Measurements from ENCODE around the gene PSMB11.

Gene PSMB11

DNA sequence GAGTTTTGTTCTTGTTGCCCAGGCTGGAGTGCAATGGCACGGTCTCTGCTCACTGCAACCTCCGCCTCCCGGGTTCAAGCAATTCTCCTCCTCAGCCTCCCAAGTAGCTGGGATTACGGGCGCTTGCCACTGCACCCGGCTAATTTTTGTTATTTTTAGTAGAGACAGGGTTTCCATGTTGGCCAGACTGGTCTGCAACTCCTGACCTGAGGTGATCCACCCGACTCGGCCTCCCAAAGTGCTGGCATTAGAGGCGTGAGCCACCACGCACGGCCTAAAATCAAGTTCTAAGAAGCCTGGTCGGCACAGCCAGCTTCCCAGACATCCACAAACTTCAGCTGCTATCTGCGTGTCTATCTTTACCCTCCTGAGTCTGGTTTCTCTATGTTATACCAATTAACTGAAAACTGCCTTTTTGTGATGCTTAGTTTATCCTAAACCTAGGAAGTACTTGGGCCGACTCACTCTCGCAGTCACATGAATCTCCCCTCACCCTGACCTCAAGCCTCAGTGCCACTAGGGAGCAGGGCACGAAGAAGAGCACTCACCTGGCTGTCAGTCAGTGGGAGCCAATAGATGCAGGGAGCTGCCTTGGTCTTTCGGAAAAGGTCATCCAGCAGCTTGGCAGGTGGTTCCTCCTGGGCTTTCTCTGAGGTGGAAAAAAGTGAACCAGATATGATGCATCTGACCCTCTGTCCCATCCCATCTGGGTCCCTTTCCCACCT, 18.7 kb downstream of the PSMB11 start:
- no peak for DNase-seq

DNA sequence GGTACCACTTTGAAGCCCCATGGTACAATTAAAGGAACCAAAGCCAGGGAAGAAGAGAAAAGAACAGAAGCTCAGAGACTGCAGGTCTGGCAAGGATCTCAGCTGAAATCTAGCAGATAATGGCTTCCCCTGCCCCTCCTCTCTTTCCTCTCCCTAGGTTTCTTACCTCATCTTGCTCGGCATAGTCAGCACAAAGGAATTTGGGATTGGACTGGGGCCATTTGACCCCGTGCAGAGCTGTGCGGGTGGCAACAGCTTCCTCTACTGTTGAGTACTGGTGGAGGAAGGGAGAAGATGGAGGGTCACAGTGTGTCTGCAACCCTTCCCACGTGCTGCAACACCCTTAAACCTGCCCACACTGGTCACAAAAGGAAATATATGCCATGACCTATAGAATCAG, 20.0 kb downstream of the PSMB11 start:
- DNase-seq: no peak

DNA sequence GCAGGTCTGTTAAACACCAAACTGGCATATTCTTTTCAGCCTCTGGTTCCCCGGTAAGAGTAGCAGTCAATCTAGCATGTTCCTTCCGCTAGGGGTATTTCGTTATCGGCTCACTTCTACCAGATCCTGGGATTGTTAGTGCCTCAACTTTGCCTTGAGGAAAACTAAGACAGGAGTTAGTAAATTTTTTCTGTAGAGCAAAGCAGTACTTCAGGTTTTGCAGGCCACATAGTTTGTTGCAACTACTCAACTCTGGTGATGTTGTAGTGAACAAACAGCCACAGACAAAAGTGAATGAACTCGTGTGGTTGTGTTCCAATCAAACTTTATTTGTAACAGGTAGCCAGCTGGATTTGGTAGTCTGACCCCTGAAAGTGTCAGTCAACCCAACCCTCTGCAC, 21.6 kb downstream of the PSMB11 start:
- no peak for DNase-seq

DNA sequence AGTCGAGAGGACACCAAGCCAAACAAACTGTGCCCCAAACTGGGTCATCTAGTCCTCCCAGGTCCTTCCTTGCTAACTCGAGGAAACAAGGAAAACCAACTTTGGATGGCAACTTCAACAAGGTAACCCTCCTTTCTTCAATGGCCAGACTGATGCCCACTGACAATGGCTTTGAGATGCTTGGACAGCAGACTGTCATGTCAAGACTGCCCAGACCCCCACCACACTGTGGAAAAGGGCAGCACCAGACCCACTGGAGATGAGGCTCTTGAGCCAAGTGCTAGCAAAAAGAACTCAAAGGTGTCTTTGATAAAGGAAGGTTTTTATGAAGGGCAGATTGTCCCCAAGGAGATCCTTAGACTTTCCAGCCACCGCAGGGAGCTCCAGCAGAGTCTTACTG, 24.4 kb downstream of the PSMB11 start:
- no peak for DNase-seq

DNA sequence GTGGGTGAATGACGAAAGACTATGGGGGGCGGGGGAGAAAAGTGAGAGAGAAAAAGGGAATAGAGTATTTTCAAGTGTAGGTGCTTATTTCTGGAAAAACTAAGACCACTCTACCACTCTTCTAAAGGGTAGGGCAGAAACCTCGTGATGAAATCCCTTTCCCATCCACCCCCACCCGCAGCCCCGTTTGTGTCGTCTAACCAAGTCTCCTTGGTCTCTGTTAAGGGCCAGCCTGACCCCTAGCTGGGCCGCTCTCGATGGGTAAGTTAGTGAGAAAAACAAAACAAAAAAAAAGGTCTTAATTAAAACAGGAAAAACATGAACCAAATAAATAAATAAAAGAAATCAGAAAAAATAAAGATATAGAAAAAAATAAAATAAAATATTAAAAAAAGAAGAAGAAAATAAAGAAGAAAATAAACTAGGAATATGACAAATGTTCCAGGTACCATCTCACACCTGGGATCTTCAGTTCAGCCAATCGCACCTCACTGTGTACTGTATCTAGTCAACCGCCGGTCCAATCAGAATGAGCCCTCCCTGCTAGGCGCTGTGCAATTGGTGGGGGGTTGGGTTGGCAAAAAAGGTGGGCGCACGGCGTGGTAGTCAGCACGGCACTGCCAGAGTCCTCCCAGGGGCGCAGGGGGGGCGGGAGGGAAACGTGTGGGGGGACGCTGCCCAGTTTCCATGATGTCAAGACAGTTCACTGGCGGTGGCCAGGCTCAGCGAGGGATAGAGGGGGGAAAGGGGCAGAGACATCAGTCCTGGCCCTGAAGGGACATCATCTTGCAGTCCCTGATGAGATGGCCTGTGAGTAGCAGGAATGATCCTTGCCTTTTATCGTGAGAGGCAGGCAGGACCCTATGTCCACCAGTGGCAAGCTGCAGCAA, 25.1 kb downstream of the PSMB11 start:
- DNase-seq: no peak

DNA sequence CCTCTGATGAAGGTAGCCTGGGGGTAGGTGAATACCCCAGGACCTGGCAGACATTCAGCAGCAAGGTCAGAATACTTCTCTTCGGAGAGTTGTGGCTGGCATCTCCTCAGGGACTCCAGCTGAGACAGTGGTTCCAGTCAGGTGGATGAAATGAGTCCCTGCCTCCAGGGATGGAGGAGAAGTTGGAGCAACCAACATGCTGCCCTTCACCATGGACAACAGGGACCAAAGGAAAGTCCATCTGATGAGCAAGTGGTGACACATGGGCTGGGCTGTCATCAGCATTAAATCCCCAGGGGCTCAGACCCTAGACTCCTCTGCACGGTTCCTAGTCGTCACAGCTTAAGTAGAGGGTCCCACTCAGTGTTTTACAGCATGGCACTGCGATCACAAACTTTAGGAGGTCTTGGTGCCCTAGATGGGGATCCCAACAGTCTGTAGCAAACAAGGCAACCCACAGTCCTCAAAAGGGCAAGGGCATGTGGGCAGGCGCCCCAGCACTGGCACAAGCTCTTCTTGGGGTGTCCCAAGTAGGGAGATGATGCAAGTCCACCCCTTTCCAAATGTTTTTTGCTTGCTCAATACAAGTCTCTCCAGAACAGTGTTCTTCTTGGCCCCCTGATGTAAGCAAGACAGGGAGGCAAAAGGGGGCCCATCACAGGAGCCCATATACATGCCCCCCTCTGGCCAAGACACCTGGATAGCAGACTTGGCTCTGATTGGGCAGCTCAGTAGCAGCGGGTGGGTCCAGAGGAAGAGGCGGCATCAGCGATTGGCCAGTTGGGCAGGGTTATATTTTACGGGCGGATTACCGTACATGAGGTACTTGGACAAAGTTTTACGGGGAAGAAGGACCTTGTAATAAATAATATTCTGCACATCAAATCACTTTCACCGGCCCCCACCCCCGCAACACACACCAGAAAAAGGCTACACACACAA, 26.1 kb downstream of the PSMB11 start:
- DNase-seq: no peak

DNA sequence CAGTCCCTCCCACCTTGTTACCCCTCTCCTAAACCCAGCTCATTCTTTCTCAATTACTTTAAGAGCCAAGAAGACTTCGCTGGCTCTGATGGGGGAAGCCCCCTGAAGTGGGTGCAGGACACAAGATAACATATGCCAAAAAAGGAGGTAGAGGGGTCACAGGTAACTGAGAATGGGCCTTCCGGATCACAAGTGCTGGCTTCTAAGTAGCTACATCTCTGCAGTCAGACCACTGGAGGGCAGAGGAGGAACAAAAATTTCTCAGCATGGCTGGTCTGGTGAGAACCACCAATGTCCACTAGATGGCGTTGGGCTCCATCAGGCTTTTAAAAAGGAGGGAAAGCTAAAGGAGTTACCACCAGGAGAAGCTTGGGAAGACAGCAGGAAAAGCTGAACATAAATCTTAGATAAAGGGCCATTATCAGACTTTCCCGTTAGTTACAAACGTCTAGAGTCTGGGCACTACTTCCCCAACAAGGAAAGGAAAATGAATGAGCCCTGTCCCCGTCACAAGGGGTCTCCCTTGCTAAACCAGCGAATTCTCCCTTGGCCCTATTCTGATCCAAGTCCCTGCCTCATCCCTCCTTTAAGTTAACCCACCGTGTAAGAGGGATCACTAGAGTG, 26.9 kb downstream of the PSMB11 start:
- peak; percentile 72 to 77 for DNase-seq

DNA sequence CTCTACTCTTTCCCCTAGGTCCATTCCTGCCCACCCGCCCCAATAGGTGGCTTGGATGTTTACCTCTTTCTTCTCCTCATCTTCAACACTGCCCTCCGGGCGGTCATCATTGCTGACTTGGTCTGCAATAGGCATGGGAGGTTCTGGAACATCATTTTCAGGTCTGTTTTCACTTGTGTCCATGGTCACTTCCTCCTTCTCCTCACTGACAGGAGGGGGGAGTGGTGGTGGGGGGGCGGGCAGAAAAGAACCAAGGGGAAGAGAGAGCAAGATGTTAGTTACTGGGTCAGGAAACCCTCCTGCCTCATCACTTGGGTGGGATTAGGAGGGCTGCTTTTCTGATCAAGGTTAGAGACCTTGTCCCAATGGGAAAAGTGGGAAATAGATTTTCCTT, 27.4 kb downstream of the PSMB11 start:
- no peak for DNase-seq

DNA sequence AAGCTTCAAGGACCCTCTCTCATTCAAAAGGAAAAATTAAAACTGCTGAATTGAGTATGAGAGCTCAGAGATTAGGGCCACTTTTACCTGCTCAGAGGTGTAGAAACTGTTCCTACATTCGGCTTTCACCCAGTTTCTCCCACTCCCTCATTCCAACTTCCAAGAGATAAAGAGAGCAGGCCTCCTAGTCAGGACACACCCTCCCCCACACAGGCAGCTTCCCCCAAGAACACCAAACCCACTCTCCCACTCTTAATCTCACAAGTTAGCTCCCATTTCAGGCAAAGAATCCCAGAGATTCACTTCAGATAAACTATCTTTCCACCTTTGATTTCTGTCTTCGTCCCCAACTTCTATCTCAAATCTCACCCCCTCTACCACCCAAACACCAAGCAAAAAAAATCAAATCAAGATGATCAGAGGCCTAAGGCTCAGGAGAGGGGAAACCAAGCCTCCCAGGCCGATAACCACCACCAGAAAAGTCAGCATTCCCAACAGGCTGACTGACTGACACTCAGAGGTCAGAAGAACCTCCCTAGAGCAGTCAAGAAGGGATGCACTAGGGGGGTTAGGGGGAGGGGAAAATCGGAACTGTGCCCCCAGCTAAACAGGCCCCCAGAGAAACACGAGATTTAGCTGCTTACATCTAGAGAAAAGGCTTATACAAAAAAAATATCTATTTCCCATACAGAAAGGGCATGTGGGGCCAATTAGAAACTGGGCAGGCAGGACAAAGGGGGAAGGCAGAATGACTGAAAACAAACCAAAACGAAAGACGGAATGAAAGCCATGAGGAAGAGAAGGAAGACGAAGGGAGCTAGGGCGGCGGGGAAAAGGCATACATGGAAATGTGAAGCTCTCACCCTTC, 28.5 kb downstream of the PSMB11 start:
- DNase-seq: no peak

DNA sequence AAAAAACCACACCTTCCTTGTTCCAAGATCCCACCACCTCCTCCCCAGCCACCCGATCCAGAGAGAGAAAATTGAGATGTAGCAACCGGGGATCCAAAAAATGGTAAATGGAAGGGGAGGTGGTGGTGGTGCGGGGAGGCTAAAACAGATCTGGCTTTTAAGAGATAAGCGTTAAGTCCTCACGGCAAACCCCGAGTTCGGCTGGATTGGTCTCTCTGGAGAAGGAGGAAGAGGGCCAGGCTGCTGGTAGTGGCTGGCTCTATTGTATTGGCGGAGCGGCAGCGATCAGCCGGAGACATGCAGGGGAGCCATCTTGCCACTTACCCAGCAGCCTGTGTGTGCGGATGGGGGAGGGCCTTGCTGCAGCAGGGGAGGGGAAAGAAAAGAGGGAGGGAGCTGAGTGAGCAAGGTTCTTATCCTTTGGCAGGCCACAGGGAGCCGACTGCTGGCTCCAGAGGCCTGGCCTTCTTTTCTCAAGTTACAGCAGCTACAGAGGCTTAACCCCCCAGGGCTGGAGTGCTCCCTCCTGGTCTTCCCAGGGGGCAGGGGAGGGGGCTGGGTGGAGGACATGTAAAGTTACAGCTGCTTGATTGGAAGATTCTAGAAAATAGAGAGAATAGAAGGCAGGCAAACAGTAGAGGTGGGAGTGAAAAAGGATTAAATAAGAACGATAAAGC, 29.4 kb downstream of the PSMB11 start:
- DNase-seq: peak; percentile 76 to 83

DNA sequence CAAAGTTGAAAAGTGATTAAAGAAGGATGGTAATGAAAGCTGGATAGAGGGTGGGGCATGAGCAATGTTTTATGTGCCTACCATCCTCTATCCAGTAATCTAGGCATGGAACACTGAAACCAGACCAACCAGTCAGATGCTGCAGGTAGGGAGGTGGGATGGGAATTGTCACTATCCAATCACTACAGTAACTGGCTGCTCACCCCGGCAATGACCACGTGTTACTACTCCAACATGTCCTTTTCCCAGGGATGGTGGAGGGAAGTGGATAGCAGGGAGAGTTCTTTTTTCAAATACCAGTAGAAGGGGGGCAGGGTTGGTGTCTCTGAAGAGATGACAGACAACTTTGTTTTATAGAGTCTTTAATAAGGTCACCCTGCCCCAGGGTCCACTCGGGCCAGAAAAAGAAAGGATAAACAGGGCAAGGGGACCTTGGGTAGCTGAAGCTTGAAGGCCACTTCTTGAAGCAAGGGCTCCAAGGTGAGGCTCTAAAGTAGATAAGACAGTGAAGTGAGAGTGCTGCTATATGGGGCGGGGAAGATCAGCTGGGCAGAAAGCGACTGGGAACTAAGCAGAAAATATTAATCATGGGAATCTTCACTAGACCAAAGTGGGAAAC, 30.0 kb downstream of the PSMB11 start:
- no peak for DNase-seq

DNA sequence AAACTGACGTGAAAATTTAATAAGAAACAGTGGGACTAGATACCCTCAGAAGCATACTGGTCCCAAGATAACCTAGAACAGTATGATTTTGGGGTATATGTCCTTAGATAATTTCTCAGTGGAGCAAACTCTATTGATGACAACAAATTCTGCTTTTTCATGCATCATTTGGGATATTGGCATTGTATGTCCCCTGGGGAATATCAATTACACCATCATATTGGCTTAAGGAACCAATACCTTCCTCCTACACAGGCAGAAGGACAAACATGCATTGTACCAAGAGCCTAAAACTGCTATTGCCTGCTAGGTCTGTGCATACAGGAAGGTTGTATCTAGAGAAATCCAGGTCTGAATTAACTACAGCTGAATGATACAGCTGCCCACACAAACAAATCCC, 32.9 kb downstream of the PSMB11 start:
- no peak for DNase-seq

DNA sequence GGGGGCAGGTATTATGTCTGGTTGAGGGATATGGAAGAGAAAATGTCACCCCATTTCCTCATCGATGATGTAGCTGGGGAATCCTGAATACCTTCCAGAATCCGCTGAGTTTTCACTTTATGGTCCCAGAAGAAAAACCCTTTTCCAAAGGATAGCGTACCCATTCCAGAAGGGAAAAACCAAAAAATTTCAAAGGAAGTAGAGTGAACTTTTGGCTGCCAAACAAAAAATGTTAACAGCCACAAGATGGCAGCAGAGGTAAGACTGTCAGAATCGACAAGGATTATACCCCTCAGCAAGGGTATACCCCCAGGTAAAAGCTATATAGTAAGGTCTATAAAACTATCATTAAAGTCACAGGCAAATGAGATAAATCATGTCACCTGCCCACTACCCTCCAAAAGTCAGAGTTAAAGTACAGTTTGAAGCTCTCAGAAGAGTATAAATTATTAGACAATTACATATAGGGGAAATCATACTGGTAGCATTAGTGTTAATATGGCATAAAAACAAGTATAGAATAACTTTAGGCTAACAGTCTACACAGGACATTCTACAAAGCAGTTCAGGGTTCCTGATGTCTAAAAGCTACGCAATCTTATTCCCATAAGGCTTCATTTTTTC, 34.9 kb downstream of the PSMB11 start:
- peak in 1 of 2 donors; percentile 42 for DNase-seq

DNA sequence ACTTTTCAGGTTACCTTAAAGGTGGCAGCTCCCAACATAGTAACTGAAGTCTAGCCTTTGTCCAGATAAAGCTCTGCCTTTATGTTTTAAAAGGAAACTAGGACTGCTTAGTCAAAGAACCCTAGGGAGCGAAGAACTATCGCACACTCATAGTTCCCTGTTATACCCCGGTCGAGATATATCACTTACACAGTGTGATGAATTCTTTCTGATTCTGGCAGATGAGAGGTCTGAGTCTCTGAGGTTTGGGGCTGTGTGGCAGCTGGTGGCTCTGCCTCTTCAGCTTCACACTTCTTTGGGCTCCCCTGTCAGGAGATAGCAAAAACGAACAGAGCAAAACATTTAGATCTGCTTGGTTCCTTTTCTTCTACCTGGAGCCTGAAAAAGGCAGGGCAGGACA, 36.0 kb downstream of the PSMB11 start:
- no peak for DNase-seq

DNA sequence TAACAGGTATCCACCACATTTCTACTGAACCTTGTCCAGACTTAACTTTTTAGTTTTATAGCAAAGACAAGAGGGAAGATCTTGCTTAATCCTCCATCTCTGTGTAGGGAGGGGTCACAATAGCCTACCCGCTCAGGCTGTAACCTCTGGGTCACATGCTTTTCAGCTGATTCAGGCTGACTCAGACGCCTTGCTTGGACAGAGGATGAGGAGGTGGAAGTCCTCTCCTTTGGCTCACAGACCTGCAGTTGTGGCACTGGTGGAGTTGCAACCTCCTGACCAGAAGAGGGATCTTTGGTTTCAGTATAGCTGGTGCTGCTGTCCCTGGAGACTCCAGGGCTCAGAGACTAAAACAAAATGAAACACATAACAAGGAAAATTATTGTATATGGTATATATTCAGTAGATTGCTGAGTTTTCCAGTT, 36.7 kb downstream of the PSMB11 start:
- DNase-seq: no peak

DNA sequence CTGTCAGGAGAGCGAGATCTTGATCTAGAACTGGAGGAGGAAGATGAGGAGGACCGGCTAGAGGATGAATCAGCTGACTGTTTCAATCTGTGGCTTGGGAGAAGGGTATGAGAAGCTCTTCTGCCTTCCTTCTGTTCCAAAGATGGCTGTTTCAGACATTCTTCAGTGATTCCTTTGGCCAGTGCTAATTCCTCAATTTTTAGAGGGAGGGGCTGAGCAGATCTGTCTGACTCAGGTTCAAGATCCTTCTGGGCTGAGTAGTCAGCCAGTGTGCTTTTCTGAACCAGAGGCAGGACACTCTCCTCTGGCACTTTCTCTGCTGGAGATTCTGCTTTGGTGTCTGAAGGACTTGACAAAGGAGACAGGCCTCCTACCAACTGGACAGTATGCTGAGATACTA, 37.7 kb downstream of the PSMB11 start:
- DNase-seq: no peak

DNA sequence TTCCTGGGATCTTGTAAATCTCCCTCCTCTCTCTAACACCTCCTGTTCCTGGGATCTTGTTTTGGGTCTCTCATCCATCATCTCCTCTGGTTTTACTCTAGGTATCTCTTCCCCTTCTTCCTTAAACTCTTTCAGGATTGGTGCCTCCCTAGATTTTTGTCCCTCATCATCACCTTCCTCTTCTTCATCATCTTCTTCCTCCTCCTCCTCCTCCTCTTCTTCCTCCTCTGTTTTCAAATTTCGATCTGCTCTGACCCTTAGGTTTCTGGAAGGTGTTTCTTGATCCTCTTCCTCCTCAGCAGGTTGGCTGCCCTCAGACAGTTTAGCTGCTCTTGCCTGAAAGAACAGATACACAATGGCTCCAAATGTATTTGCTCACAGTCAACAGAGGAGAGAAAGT, 38.5 kb downstream of the PSMB11 start:
- no peak for DNase-seq

DNA sequence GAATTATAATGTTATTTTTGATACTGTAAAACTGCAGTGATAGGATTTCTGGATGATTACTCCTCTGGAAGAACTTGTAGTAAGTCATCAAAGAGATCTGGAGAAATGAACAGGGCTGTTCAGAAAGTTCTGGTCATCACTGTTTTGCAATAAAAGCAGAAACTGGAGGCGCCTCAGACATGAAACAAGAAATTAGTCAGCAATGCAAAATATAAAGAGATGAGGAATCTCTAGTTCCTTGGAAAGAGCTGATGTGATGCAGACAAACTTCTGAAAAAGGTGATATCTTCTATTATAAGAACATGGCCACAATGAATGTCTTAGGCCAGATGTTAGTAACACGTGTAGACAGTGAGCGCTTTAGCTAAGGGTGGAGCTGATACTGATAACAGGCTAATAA, 43.4 kb downstream of the PSMB11 start:
- DNase-seq: no peak

DNA sequence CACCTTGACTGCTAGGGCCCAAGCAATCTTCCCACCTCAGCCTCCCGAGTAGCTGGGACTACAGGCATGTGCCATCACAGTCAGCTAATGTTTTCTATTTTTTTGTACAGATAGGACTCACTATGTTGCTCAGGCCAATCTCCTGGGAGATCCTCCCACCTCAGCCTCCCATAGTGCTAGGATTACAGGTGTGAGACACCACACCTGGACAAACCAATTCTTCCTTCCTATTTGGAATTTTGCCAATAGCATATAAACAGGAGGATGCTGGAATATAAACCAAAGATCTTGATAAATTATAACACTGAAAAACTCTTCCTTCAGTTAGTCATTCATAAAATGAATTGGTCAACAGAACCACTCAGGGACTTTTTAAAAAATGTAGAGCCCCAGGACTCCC, 44.6 kb downstream of the PSMB11 start:
- DNase-seq: no peak
